H1 (cell line): ENCODE results near the gene BACE1.

Experiments used
- SIN3A ChIP-seq, 2 experiments: IDR thresholded peaks in 1 of 2; conservative IDR thresholded peaks in 1 of 2; 2 replicates each; pipeline ENCODE4 v1.6.1; 2011 to 2012; ENCODE audit warnings: low read length in 2 of 2, improper control_type of control experiment in 1 of 2, low read depth in 1 of 2, mild to moderate bottlenecking in 1 of 2
- TAF1 ChIP-seq: IDR thresholded peaks from 2 replicates; pipeline ENCODE4 v1.6.1; 2011; ENCODE audit warnings: mild to moderate bottlenecking, low read depth, low read length
- TF ChIP-seq, protein P1 (sequence below), 3 experiments: IDR thresholded peaks; 1 replicate in 2 of 3; 2 replicates in 1 of 3; pipeline versions ENCODE4 v1.5.1 to v1.6.1; 2011; ENCODE audit warnings: low read length in 3 of 3, mild to moderate bottlenecking in 3 of 3, inconsistent platforms in 2 of 3, low read depth in 1 of 3, moderate library complexity in 1 of 3; ENCODE audit not compliant: insufficient read depth in 1 of 3; ENCODE audit errors: control extremely low read depth in 1 of 3

- TF ChIP-seq TAF1 (no peak), SIN3A (conservative IDR thresholded peaks at IDR 0.05 in 1 of 2, IDR thresholded peaks at IDR 0.05 in 1 of 2; ENCODE audit: low read depth in 1 of 2, low read length in 2 of 2) (no peak)
- TF ChIP-seq, protein P1, sequence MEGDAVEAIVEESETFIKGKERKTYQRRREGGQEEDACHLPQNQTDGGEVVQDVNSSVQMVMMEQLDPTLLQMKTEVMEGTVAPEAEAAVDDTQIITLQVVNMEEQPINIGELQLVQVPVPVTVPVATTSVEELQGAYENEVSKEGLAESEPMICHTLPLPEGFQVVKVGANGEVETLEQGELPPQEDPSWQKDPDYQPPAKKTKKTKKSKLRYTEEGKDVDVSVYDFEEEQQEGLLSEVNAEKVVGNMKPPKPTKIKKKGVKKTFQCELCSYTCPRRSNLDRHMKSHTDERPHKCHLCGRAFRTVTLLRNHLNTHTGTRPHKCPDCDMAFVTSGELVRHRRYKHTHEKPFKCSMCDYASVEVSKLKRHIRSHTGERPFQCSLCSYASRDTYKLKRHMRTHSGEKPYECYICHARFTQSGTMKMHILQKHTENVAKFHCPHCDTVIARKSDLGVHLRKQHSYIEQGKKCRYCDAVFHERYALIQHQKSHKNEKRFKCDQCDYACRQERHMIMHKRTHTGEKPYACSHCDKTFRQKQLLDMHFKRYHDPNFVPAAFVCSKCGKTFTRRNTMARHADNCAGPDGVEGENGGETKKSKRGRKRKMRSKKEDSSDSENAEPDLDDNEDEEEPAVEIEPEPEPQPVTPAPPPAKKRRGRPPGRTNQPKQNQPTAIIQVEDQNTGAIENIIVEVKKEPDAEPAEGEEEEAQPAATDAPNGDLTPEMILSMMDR (IDR thresholded peaks at IDR 0.05; ENCODE audit: control extremely low read depth in 1 of 3, insufficient read depth in 1 of 3, low read depth in 1 of 3, low read length in 3 of 3): no peak
Measured at GRCh38 chr11:117239295-117239694, 76.8 kb downstream of the BACE1 start.
